HG03039 (cell line): ENCODE measurements around the gene FOXO3.

ENCODE experiments used
- ATAC-seq: cut with Tn5 transposase; IDR thresholded peaks from one replicate; pipeline ENCODE4 v1.9.1; 2021; ENCODE audit warnings: mild to moderate bottlenecking, moderate library complexity; ENCODE audit not compliant: unreplicated experiment

The FOXO3 gene

DNA sequence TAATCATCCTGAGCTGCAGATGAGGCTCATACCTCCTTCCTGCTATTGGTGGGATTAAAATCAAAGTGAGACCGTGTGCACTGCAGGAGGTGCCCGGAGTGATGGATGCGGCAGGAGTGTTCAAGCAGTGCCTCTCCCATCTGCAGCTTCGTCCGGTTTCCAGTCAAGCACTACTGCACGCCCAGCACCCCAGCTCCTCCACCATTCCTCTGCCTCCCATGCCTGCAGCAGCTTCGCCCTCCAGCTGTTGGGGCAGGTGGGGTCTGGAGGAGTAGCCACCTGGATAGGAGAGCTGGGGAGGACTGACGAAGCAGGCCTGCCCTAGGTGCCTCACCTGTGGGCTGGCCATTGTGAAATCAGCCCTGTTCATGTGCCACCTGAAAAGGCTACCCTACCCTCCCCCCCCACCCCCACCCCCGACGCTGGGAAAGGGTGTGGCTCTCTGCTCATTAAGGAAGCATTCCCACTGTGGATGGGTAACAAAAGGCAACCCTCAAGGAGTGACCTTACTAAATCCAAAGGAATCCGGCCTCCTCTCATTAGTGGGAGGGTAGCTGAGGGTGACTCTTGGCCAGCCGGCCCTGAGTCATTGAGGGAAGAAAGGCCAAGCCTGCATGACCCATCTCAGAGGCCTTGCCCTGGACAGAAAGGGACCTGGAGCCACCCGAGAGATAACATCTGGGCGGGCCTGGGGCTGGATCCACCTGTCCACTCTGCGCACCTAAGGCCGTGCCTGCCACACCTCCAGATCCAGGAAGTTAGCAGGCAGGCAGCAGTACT is 171.6 kb downstream of the FOXO3 start:
- no peak for ATAC-seq

DNA sequence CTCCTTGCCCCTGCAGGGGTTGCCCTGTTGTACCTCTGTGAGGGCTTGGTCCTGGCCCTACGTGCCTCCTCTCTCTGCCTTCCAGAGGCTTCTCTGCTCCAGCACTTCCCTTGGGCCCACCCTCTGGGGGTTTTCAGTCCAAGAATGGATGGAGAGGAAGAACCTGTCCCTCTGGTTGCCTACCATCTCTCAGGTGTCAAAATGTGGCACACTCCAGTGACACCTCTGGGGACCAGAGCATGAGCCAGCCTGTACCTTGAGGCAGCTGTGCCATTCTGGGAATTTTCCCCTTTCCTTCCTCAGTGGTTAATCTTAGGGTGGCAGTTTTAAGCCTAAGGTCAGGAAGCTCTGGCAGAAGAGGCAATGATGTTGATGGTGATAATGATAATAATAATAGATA is 172.3 kb downstream of the FOXO3 start:
- no peak for ATAC-seq

DNA sequence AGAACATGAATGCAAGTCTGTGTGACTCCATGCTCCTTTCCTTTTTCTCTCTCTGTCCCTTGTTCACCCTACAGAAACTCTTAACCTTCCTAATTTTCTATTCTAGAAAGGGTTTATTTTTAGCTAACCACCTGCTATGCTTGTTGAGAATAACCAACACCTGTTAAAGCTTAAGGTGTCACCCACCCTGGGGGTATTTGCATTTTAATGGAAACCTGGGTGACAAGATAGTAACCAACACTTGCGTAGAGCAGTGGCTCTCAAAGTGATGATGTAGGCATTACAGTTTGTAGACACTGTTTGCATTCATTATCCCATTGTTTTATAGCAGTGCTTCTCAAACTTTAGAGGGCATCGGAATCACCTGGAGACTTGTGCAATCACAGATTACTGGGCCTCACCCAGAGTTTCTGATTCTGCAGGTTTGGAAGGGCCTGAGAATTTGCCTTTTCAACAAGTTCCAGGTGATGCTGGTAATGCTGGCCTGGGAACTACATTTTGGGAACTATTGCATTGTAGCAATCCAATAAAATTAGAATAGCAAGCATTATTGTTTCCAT is 173.1 kb downstream of the FOXO3 start:
- ATAC-seq, result no peak
